ENCODE data around the gene SMYD2.

Gene SMYD2

GRCh38 chr1:214330222-214330621, 49.3 kb downstream of the SMYD2 start:
- no peak for DNase-seq

GRCh38 chr1:214330715-214331114, 49.8 kb downstream of the SMYD2 start:
- no peak for DNase-seq

GRCh38 chr1:214331180-214331579, 50.2 kb downstream of the SMYD2 start:
- no peak for DNase-seq

GRCh38 chr1:214331827-214332423, 51.0 kb downstream of the SMYD2 start:
- DNase-seq: peak; percentile 45

GRCh38 chr1:214332946-214333798, 52.2 kb downstream of the SMYD2 start:
- DNase-seq: peak; percentile 30

- DNase-seq: no peak
These were observed 54.6 kb downstream of the SMYD2 start for GRCh38 chr1:214335567-214335966.

GRCh38 chr1:214337015-214337414, 56.1 kb downstream of the SMYD2 start:
- DNase-seq: no peak

GRCh38 chr1:214337511-214337910, 56.6 kb downstream of the SMYD2 start:
- DNase-seq: no peak

GRCh38 chr1:214338212-214338611, 57.3 kb downstream of the SMYD2 start:
- no peak for DNase-seq

- no peak for DNase-seq
These were observed 60.5 kb downstream of the SMYD2 start for GRCh38 chr1:214341459-214341858.

- no peak for DNase-seq
These were observed 61.0 kb downstream of the SMYD2 start for GRCh38 chr1:214341932-214342331.

GRCh38 chr1:214342525-214342924, 61.6 kb downstream of the SMYD2 start:
- DNase-seq: no peak

GRCh38 chr1:214344897-214345296, 63.9 kb downstream of the SMYD2 start:
- no peak for DNase-seq

- no peak for DNase-seq
These were observed 68.0 kb downstream of the SMYD2 start for GRCh38 chr1:214349008-214349407.

- no peak for DNase-seq
These were observed 68.8 kb downstream of the SMYD2 start for GRCh38 chr1:214349781-214350180.

- DNase-seq: no peak
These were observed 70.8 kb downstream of the SMYD2 start for GRCh38 chr1:214351551-214352277.

- no peak for DNase-seq
These were observed 71.9 kb downstream of the SMYD2 start for GRCh38 chr1:214352838-214353237.

GRCh38 chr1:214354440-214355148, 73.6 kb downstream of the SMYD2 start:
- no peak for DNase-seq

GRCh38 chr1:214360116-214360515, 79.2 kb downstream of the SMYD2 start:
- DNase-seq: no peak

GRCh38 chr1:214360525-214361164, 79.7 kb downstream of the SMYD2 start:
- DNase-seq: no peak

GRCh38 chr1:214361636-214362035, 80.7 kb downstream of the SMYD2 start:
- no peak for DNase-seq

GRCh38 chr1:214362188-214362882, 81.4 kb downstream of the SMYD2 start:
- no peak for DNase-seq
